GM19463 (cell line): ENCODE data around the gene AAMP.
"Not testable (repeated sequence)": the region's sequence is repeated elsewhere in the genome, so short reads cannot be mapped to it uniquely, and the experiment has no call there.

Experiments used
- ATAC-seq: cut with Tn5 transposase; IDR thresholded peaks from one replicate; pipeline ENCODE4 v1.9.1; 2021; ENCODE audit warnings: mild to moderate bottlenecking, moderate library complexity; ENCODE audit not compliant: unreplicated experiment

AAMP gene

DNA sequence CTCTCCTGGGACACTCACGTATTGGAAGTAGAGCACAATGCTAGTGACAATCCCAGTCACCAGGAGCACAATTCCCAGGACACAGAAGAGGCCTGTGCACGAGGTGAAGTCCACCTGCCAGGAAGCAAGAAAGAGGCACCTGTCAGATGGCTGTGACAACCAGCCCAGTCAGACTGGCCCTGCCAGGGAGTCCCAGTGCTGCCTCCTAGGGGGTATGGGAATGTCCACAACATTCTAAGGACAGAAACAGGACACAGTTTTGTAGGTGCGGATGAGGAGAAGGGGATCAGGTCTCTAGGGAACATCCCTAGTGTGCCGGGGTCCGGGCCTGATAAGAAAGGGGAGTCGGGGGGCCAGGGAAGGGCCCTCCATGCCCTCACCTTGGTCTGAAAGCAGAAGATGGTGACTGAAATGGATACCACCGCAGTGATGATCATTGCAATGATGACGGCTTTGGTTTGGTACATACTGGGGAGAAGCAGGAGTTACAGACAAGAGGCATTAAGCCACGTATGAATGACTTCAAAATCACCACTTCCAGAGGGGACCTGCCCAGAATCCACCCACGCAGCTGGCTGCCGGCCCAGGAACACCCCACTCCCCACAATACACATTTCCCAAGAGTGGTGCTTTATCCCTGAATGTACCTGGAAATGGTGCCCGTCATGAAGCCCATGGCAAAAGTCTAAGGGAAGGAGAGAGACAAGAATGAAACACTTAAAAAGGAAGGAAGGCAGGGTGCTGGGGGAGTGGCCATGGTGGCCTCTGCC is 7.2 kb upstream of the AAMP start:
- ATAC-seq: no peak

DNA sequence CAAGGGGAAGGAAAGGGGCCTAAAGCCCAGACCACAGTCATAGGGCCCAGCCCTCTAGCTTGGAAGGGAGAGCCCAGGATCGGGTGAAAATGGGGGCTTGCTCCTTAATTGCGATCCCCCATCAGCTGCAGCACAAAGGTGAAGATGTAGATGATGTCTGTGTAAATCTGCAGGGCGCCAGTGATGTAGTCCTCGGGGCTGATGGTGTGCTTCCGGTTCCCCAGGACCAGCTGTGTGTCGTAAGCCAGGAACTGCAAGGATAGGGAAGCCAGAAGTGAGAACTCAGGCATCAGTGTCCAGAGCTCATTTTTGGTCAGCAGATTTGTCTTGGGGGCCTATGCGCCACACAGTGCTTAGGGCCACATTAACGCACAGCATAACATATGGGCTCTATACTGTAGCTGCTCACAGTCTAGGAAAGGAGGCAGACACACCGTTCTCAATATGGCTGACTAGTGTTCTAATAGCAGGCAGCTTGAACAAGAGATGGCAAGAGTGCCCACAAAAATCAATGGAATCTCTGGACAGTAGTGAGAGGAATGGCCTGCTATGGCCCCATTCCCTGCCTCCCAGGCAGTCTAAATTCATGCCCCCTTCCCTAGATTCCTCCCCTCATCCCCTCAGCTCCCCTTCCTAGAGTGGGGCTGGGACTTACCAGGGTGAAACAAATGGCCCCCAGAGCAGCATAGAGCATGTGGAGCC is 5.6 kb upstream of the AAMP start:
- ATAC-seq: no peak

DNA sequence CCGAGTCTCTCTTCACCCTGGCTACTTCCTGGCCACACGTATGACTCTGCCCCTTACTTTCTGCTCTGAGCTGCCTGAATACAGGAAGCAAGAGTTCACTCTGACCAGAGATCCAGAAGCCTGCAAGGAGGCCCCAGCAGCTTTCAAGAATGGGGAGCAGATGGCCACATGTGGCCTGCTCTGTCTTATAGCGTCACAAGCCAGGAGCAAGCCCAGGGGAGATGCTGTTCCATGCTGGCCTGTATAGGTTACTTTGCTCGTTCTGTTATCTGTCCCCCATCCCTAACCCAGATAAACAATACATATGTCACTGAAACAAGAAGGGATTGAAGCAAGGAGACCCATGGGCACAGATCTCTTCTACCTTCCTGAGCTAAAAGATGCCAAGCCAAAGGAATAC is 4.6 kb upstream of the AAMP start:
- no peak for ATAC-seq

DNA sequence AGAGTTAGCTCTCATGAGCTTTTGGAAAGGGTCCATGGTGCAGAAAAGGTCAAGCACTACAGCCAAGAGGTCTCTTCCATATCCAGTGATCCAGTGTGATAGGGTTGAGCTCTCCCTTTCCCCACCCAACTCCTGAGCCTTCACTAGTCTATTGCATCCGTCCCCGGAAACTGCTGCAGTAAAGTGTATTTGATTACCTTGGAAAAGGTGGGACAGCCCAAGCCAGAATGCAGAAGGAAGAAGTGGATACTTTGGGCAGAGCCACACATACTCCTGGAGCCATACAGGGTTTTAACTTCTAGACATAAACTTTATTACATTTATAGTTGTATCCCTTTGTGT is 3.9 kb upstream of the AAMP start:
- no peak for ATAC-seq

DNA sequence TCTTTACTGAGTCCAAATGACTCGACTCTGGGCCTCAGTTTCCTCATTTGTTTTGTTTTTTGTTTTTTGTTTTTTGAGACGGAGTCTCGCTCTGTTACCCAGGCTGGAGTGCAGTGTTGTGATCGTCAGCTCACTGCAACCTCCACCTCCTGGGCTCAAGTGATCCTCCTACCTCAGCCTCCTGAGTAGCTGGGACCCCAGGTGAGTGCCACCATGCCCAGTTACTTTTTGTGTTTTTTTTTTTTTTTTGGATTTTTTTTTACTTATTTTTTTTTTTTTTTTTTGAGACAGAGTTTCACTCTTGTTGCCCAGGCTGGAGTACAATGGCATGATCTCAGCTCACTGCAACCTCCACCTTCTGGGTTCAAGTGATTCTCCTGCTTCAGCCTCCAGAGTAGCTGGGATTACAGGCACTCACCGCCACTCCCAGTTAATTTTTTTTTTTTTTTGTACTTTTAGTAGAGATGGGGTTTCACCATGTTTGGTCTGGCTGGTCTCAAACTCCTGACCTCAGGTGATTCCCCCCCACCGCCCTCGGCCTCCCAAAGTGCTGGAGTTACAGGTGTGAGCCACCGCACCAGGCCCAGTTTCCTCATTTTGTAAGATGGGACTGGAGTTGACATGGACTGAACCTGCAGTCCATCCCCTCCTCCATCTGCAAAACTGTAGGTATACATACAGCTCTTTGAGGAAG is 3.4 kb upstream of the AAMP start:
- ATAC-seq: not testable (repeated sequence)

DNA sequence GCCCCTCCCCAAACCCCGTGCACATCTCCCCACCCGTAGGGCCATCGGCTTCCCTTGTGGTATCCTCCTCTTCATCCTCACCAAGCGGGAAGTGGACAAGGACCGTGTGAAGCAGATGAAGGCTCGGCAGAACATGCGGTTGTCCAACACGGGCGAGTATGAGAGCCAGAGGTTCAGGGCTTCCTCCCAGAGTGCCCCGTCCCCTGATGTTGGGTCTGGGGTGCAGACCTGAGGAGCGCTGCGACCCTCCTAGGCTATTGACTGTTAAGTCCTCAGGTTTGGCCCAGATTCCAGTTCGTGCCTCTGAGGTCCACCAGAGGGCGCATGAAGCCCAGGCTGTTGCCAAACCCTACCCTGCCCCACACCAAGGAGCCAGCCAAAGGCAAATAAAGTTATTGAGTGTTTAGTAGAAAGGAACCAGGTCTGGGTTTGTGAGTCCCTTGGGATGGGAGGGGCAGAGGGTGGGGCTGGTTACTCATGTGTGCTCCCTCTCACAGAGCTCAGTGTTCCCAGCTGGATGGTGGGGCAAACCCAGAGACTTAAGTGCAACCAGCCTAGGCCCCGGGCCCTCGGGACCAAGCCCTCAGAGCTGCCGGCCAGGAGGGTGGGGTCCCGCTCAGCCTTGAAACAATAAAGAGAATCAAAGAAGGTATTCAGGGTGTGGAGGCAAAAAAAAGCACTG is 2.7 kb upstream of the AAMP start:
- peak; percentile 19 for ATAC-seq

DNA sequence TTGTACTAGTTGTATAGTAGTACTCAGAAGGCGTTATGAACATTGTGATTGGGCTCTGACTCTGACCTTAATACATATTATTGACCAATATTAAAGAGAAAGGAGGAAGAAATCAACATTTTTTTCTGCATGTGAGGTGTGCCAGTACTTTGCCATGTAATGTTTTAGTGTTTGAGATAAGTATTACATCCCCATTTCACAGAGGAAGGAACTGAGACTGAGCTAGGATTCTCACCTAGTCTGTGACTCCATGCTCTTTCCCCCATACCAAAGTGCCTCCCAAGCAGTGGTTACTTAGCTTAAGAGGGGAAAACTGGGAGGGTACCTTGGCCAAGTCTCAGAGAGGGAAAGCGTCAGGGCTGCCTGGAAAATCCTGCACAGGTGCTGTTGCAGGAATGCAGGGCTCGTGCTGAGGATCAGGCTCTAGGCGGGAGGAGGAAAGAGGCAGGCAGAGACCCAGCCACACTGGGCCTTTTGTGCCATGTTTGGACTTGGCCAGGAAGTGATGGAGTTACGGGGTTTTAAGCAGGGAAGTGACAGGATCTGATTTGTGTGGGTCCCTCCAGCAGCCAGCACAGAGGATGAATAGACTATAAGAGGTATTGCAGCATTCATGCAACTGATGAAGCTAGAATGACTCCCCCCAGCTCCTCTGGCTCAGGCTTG is 2.1 kb upstream of the AAMP start:
- no peak for ATAC-seq

DNA sequence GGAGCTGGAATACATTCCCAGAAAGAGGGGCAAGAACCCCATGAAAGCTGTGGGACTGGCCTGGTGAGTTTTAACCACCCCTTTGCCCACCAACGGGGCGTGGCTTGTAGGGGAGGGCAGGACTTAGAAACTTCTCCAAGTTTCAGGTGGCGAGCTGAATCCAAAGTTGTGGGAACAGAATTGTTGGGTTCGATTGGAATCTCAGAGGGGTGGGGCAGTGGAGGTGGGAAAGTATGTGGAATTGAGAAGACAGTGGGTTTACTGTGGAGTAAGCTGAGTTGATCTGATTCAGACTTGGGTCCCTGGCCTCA is 1.5 kb upstream of the AAMP start:
- ATAC-seq: no peak

DNA sequence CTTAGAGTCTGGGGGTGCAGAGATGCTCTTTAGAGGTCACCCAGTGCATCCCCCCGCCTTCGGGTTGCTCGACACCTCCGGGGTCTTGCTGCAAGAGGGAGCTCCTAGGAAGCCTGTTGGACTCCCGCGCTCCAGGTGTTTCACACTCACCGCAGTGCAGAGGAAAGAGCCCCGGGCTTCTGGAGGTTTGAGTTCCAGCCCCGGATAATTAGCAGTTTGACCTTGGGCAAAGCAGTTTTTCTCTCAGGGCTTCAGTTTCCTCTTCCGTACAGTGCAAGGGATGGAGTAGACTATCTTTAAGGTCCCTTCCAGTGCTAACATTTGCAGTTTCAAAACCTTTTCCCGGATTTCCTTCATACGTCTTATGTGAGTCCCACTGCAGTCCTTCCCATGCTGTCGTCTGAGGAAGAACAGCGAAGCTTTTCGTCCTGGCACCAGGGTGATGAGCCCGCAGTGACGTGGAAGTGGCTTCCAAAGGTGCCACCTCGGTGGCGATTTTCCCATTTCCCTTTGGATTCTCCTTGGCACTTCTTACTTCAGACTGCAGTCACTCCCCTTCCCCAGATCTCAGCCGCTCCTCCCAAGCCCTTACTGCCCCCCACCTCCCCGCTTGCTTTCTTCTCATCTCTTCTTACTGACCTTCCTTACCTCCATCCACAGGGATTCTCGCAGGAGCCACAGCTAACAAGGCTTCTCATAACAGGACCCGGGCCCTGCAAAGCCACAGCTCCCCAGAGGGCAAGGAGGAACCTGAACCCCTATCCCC is 967 bp upstream of the AAMP start:
- ATAC-seq: no peak

DNA sequence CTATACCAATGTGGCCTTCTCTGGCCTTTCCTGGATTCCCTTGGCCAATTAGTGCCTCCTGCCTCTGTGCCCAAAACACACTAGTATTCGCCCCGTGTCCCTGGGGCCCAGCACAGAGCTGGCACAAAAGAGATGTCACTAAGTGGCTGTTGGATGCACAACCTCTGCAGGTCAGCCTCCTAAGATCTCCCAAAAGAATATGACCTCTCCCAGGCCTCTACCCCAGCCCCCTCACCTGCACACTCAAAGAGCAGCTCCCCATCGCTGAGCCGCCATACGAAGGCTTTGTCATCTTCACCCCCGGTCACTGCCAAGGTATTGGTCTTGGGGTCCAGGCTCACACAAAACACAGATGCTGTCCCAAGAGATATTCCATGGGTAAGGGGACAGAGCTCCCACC is 2.7 kb downstream of the AAMP start:
- ATAC-seq: no peak

DNA sequence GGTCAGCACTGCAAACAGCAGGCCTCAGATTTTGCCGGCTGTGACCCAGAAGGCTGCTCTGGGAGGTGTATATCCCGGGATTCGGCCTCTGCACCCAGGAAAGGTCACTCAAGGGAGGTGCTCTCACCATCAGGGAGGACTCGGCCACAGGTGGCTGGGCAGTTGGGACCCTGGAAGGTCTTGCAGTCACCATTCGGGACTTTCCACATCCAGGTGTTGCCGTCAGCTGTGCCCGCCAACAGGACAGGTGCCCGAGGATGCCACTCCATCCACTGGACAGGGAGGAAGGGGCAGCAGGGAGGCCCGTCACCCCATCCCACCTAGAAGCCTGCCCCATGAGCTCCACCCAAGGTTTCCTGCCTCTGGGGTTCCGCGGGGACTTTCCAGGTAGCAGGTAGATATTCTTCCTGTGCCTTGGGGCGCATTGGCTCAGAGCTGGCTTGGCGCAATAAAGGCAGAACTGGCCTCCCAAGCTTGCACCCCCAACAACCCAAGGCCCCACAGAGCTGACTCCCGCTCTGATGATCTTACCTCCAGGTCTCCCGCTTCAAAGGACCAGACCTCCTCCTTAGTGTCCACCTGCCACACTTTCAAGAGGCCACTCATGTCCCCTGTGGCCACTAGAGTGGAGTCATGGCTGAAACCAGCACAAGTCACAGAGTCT is 3.5 kb downstream of the AAMP start:
- no peak for ATAC-seq

DNA sequence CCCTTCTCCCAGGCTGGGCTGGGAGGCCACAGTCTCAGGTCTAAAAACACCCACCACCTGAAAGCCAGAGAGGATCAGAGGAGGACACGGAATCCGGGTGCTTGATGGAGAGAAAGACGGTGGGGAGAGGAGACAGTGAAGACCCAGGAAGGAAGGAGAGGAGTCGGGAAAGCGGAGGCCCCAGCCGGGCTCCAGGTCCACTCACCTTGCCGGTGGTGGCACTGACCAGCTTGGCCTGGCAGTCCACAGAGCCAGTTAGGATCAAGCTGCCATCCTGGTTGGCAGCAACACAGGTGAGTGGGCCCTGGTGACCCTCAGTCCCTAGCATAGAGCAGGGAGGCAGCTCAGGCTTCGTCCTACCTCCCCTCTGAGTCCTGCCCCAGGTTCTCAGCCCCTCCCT is 4.3 kb downstream of the AAMP start:
- no peak for ATAC-seq

DNA sequence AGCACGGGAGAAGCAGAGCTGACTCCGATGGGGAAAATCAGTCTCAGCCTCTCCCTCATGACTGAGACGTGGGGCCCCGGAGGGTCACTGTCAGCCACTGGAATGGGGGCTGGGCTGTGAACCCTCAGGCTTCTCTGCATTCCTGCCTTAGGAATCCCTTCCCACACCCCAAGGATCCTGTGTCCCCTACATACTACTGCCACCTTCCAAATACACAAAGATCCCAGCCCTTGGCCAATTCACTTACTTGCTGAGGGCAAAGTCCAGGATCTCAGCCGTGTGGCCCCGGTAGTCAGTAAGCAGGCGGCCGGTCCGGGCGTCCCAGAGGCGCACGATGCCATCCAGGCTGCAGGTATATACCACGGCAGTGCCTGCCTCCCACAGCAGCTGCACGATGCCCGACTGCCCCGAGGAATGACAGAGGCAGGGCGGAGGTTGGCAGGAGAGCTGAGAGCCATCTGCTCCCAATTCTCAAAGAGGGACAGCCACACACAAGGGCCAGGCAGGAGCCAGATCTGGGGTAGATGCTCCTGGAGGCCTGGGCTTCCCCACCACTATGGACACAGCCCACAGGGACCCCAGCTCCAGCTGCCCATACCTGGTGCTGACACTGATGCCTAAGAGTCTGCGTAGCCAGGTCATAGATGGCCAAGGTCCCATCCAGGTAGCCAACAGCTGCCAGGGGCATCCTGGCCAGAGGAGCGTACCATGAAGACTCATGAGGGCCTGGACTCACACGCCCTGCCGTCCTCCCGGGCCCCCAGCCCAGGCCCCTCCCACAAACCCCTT is 5.0 kb downstream of the AAMP start:
- ATAC-seq: no peak

DNA sequence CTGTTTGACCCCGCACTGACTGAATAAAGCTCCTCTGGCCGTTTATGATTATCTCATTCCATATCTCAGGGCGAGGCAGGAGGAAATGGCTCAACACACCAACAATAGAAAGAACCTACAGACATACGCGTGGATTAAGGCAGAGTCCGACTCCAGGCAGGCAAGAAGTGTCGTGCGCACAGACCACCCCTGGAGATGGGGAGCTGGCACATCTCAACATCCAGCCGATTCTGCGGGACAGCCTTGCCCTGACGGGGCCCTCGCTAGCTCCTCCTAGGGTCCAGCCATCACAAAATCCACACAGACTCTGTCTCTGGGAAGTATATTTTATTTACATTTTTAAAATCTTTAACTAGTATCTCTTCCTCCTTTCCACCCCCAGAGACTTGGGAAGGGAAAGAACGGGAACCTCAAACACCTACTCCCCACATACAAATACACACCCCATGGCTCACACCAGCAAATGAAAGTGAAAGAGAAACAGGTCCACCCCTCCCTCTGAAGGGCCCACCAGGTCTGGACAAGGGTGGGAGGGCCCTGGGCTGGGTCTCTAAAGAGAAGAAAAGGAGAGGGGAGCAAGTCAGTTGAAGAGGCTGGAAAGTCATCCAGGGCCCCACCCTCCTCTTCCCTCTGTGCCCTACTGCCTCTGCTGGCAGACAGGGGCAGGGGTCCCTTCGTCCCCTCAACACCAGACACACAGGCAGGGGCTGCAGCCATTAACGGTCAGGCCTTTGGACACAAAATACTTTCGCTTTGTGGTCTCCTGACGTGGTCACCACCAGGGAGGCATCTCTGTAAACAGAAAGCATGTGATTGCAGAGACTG is 5.9 kb downstream of the AAMP start:
- no peak for ATAC-seq

DNA sequence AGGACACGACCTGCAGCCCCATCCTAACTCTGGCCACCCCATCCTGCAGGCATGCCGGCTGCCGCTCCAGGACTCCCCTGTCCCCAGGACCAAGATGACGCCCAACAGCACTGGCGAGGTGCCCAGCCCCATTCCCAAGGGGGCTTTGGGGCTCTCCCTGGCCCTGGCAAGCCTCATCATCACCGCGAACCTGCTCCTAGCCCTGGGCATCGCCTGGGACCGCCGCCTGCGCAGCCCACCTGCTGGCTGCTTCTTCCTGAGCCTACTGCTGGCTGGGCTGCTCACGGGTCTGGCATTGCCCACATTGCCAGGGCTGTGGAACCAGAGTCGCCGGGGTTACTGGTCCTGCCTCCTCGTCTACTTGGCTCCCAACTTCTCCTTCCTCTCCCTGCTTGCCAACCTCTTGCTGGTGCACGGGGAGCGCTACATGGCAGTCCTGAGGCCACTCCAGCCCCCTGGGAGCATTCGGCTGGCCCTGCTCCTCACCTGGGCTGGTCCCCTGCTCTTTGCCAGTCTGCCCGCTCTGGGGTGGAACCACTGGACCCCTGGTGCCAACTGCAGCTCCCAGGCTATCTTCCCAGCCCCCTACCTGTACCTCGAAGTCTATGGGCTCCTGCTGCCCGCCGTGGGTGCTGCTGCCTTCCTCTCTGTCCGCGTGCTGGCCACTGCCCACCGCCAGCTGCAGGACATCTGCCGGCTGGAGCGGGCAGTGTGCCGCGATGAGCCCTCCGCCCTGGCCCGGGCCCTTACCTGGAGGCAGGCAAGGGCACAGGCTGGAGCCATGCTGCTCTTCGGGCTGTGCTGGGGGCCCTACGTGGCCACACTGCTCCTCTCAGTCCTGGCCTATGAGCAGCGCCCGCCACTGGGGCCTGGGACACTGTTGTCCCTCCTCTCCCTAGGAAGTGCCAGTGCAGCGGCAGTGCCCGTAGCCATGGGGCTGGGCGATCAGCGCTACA is 7.0 kb downstream of the AAMP start:
- ATAC-seq: no peak

DNA sequence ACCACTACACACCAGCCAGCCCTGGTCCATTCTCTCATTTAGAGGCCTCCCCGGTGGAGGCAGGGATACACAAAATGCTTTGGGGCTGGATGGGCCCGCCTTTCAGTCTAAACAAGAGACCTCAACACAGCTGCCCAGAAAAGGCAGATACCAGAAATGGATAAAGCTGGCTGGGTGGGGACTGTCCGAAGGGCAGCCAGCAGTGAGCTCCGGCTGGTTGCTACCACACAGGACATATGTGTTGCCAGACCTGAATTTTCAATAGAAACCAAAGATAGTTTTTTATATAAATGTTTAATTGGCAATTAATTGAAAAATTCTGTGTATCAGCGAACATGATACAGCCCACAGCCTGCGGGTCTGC is 7.7 kb downstream of the AAMP start:
- no peak for ATAC-seq
